Bone marrow (tissue), 2 donors: Measurements from ENCODE around the gene MKNK2.

Source experiments
- DNase-seq, 2 donors: peaks; one replicate each; lab custom pipeline; 2025; lab: John Stamatoyannopoulos, UW

The MKNK2 gene

DNA sequence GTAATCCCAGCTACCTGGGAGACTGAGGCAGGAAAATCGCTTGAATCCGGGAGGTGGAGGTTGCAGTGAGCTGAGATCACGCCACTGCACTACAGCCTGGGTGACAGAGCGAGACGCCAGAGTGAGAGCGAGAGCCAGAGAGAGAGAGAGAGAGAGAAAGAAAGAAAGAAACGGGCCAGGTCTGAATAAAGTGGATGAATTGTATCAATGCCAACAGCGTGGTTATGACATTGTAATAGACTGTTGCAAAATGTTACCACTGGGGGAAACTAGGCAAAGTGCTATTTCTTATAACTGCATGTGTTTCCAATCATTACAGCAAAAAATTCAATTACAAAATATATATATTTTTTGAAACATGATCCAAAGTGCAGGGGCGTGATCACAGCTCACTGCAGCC lies 23.7 kb downstream of the MKNK2 start:
- no peak for DNase-seq

DNA sequence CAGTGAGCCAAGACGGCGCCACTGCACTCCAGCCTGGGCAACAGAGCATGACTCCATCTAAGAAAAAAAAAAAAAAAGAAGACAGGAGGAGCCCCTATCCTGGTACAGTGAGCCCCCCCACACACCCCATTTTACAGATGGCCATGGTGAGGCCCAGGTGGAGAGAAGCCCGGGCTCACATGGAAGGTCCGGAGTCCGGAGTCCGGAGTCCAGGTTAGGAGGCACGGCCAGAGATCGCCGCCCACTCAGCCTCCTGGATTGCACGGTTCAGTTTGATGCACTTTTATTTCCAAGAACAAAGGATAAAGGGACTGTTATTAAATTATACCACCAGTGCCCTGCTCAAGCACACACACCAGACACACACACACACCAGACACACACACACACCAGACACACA lies 24.3 kb downstream of the MKNK2 start:
- no peak for DNase-seq

GRCh38 chr19:2022289-2022688 lies 28.8 kb downstream of the MKNK2 start:
- no peak for DNase-seq

GRCh38 chr19:2021453-2022140 lies 29.4 kb downstream of the MKNK2 start:
- no peak for DNase-seq

- DNase-seq: no peak
Observed at GRCh38 chr19:2018752-2019151, 32.3 kb downstream of the MKNK2 start.

- DNase-seq: peak; percentile 12 to 70
Observed at GRCh38 chr19:2016041-2016807, 34.8 kb downstream of the MKNK2 start.

- DNase-seq: no peak
Observed at GRCh38 chr19:2015608-2015950, 35.5 kb downstream of the MKNK2 start, which contains the start of gene BTBD2. Gene BTBD2 (minus strand): TSS chr19:2015714. CDS start chr19:2015703, 11 bp downstream.

DNA sequence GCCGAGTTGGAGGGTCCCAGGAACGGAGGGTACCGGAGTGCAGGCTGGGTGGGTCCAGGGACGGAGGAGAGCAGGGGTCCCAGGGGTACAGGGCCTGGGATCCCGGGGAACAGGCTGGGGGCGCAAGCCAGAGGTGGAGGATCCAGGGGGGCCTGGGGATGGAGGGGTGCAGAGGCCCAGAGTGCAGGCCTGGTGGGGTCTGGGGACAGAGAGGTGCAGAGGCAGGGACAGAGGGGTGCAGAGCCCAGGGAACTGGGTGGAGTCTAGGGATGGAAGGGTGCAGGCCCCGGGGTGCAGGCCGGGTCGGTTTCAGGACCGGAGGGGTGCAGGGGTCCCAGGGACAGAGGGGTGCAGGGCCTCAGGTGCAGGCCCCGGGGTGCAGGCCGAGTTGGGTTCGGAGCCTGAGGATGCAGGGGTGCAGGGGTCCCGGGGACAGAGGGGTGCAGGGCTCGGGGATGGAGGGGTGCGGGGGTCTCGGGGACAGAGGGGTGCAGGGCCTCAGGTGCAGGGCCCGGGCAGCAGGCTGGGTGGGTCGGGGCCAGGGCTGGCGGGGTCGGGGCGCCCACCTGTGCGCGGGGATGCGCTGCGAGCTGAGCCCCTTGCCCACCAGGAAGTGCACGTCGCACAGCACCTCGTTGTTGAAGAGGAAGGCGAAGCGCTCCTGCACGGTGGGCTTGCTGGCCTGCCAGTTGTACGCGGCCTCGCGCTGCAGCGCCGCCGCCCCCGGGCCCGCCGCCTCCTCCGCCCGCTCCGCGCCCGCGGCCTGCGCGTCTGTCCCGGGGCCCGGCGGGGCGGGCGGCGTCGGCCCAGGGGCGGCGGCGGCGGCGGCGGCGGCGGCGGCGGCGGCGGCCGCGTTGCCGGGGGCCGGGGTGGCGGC lies 36.1 kb downstream of the MKNK2 start:
- no peak for DNase-seq

GRCh38 chr19:2014131-2014571 lies 36.9 kb downstream of the MKNK2 start:
- no peak for DNase-seq

DNA sequence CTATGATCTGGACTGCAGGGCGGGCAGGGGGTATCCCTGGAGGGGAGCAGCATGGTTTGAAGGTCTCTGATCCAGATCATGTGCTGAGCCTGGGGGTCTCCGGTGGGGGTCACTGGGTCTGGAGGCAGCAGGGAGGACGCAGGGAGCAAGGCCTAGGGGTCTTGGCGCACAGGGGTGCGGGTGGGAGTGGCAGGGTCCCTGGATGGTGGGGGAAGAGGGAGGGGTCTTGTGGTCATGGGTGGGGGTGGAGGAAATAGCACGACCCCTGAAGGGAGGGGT lies 37.4 kb downstream of the MKNK2 start:
- DNase-seq: no peak

- no peak for DNase-seq
Observed at GRCh38 chr19:2012941-2013682, 37.9 kb downstream of the MKNK2 start.

DNA sequence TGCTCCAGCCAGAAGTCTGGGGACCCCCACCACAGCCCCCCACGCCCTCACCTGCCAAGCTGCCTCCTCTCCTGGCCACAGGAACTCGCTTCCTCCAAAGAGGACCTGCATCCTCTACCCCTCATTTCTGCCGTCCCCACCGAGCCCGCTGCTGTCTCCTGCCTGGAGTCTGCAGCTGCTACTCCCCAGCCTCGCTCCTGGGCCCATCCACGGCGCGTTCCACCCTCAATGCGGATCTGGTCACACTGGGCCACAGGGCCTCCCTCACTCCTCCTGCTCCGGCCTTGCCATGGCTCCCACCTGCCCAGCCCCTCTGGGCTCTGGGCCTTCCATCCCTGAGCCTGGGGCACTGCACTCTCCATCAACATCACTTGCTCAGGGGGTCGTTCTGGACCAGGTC lies 39.9 kb downstream of the MKNK2 start:
- no peak for DNase-seq

DNA sequence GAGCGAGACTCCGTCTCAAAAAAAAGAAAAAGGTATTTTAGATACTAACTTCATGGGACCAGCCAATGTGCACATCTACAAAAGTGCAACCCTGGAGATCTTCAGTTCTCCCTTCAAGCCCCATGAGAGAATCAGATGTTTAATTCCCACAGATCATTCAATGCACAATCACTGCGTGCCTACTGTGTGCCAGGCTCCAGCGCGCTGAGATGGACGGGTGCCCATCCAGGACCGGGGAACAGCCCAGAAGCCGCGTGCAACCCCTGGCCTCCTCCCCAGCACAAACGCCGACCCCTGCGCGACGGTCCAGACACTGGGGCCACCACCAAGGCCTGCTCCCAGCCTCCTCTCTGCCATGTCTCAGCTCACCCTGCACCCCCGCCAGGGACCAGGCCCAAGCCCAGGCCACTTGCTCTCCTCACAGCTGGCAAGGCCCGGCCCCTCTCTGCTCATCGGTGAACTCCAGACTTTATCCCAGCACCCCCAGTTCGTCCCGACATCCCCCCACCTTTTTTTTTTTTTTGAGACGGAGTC lies 40.8 kb downstream of the MKNK2 start:
- no peak for DNase-seq

DNA sequence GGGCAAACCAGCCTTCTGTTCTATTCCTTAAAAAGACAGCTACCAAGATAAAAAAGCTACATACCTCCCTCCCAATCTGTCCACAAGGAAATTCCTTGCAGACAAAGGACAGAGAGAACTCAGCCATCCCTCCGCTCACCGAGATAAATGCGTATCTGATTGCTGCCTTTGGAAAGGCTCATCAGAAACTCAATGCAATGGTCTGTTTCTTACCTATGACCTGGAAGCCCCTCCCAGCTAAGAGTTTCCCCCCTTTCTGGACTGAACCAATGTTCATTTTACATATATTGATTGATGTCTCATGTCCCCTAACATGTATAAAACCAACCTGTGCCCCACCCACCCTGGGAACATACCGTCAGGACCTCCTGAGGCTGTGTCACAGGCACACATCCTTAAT lies 47.2 kb downstream of the MKNK2 start:
- no peak for DNase-seq

GRCh38 chr19:1999856-2000515 lies 51.1 kb downstream of the MKNK2 start:
- no peak for DNase-seq

GRCh38 chr19:1998712-1999708 lies 52.0 kb downstream of the MKNK2 start:
- DNase-seq: no peak

DNA sequence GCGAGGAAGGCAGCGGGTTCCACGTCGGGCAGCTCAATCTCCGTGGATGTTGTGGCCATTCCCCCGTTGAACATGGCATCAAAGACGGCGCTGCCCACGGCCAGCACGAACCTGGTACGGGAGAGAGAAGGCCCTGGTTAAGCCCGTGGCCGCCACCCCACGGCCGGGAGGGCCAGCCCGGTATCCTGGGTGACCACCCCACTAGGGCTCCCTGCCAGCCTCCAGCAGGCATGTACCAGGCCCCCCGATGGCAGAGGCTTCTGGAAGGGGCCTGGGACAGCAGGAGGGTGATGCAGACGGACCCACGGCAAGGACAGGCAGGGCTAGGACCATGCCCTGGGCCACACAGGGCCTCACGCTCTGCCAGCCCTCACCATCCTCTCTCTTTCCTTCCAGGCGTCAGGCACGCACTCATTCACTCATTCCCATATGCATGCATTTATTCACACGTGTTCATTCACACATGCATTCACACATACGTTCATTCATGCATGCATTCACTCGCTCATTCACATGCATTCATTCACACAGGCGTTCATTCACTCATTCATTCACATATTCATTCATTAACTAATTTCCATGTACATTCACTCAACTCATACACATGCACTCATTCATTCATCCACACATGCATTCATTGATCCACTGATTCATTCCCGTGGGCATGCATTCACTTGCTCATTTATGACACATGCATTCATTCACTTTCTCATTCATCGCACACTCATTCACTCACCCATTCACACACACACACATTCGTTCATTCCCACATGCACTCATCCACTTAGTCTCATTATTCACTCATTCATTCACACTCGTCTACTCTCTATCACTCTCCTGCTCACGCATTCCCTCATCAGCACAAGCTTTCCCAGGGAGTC lies 53.5 kb downstream of the MKNK2 start:
- DNase-seq: no peak

DNA sequence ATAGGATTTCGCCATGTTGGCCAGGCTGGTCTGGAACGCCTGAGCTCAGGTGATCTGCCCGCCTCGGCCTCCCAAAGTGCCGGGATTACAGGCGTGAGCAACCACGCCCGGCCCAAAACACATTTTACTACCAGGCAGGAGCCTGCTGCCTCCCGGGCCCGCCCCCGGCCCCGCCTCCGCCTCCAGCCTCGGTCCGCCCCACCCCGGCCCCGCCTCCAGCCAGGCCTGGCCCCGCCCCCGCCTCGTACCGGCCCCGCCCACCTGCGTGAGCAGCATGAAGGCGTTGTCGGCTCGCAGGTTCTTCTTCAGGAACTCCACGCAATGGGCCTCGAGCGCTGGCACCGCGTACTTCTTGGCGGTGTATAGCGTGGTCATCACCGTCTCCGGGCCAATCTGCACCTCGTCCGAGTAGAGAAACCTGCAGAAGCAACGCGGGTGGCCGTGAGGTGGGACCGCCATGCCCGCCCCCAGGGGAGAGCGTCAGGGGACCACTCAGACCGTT lies 58.2 kb downstream of the MKNK2 start:
- DNase-seq: no peak
